Activated CD4-positive, alpha-beta memory T cell treated with anti-CD3 and anti-CD28 coated beads for 36 hours (primary cell): ENCODE data around the gene FGF1. TPM values are rescaled to one million over a fixed set of nuclear protein-coding genes. Genes with fewer than 3 reads are reported as not detected.
A peak's percentile ranks its signal among the peaks of the same experiment; 100 is the strongest.

Experiments
- CTCF ChIA-PET: fragments of 350-600 bp; sonication (Branson Sonifier 250); formaldehyde crosslinking; loops from one replicate; lab custom pipeline; 2021; ENCODE audit warnings: antibody characterized with exemption, inconsistent platforms; lab: Charles Lee
- POLR2A ChIA-PET: fragments of 350-600 bp; sonication (Branson Sonifier 250); formaldehyde crosslinking; loops from one replicate; lab custom pipeline; 2021; ENCODE audit warnings: antibody characterized with exemption; lab: Charles Lee
- DNase-seq: peaks from one replicate; pipeline ENCODE4 v3.0.0-alpha.2; 2020
- H3K27ac Mint-ChIP-seq: one replicate; pipeline ENCODE4 v1.8.0; 2021; ENCODE audit warnings: mixed read lengths
- H3K27me3 Mint-ChIP-seq: one replicate; pipeline ENCODE4 v1.8.0; 2021; ENCODE audit warnings: mixed read lengths
- H3K36me3 Mint-ChIP-seq: one replicate; pipeline ENCODE4 v1.8.0; 2021; ENCODE audit warnings: mixed read lengths
- H3K4me1 Mint-ChIP-seq: one replicate; pipeline ENCODE4 v1.8.0; 2021; ENCODE audit warnings: low read depth, mixed read lengths
- H3K4me3 Mint-ChIP-seq: one replicate; pipeline ENCODE4 v1.8.0; 2021; ENCODE audit warnings: mild to moderate bottlenecking, mixed read lengths
- H3K9me3 Mint-ChIP-seq: one replicate; pipeline ENCODE4 v1.8.0; 2021; ENCODE audit warnings: mixed read lengths
- intact Hi-C: fragments of 100-400 bp; cut with micrococcal nuclease; formaldehyde crosslinking; loops from one replicate; pipeline ENCODE4 v1.15.1; 2023
- total RNA-seq, 2 experiments: library from RNA; stranded (reverse); gene quantifications; one replicate each; pipeline ENCODE4 v1.2.3, GENCODE V29; 2021

Gene FGF1
- total RNA-seq, 2 experiments from 2014 or later: not detected

- H3K4me1 Mint-ChIP-seq: no peaks in the 10 kb centered on the region
- H3K27me3 Mint-ChIP-seq: peaks cover 2% of the 10 kb centered on the region
- no peaks in the 10 kb centered on the region for H3K36me3 Mint-ChIP-seq
- no peaks in the 10 kb centered on the region for H3K9me3 Mint-ChIP-seq
- no peak for DNase-seq
- no peak overlapping the region for H3K27ac Mint-ChIP-seq
- intact Hi-C loops: no loop called here
- POLR2A ChIA-PET: no interaction called here
- CTCF ChIA-PET: interaction anchor here (1.1 to 1.5 kb wide), 2 partner anchors 9 to 216 kb away, joined by 3 to 7 read pairs; no protein-coding TSS in a partner anchor
- no peak overlapping the region for H3K4me3 Mint-ChIP-seq
These were observed 21.8 kb downstream of the FGF1 start for GRCh38 chr5:142664067-142664466.

GRCh38 chr5:142663246-142663645, 22.6 kb downstream of the FGF1 start:
- ChIA-PET POLR2A (no interaction called here), CTCF (interaction anchor here (0.5 to 1.5 kb wide), 3 partner anchors 8 to 217 kb away, joined by 3 to 7 read pairs (median 5); no protein-coding TSS in a partner anchor)
- H3K9me3 Mint-ChIP-seq: no peaks in the 10 kb centered on the region
- no peak overlapping the region for H3K4me3 Mint-ChIP-seq
- DNase-seq: no peak
- H3K27ac Mint-ChIP-seq: no peak overlapping the region
- intact Hi-C loops: no loop called here
- peaks cover 2% of the 10 kb centered on the region for H3K27me3 Mint-ChIP-seq
- no peaks in the 10 kb centered on the region for H3K36me3 Mint-ChIP-seq
- no peaks in the 10 kb centered on the region for H3K4me1 Mint-ChIP-seq

GRCh38 chr5:142661957-142662356, 23.9 kb downstream of the FGF1 start:
- POLR2A ChIA-PET: no interaction called here

GRCh38 chr5:142661143-142661542, 24.7 kb downstream of the FGF1 start:
- intact Hi-C loops: no loop called here
- Mint-ChIP-seq H3K9me3 (no peaks in the 10 kb centered on the region), H3K4me3 (no peak overlapping the region), H3K27ac (no peak overlapping the region), H3K27me3 (peaks cover 2% of the 10 kb centered on the region), H3K36me3 (no peaks in the 10 kb centered on the region), H3K4me1 (no peaks in the 10 kb centered on the region)
- ChIA-PET CTCF (interaction anchor here (0.6 to 1.4 kb wide), 3 partner anchors 37 to 227 kb away, joined by 3 to 4 read pairs (median 3); no protein-coding TSS in a partner anchor), POLR2A (no interaction called here)
- DNase-seq: no peak

More at GRCh38 chr5:142661957-142662356, 23.9 kb downstream of the FGF1 start:
- H3K36me3 Mint-ChIP-seq: no peaks in the 10 kb centered on the region
- no peaks in the 10 kb centered on the region for H3K4me1 Mint-ChIP-seq
- no peaks in the 10 kb centered on the region for H3K9me3 Mint-ChIP-seq
- no peak overlapping the region for H3K27ac Mint-ChIP-seq
- intact Hi-C loops: no loop called here
- CTCF ChIA-PET: interaction anchor here (1.0 to 1.4 kb wide), 2 partner anchors 36 to 51 kb away, joined by 3 read pairs; no protein-coding TSS in a partner anchor
- H3K4me3 Mint-ChIP-seq: no peak overlapping the region
- no peak for DNase-seq
- H3K27me3 Mint-ChIP-seq: peaks cover 2% of the 10 kb centered on the region

DNA sequence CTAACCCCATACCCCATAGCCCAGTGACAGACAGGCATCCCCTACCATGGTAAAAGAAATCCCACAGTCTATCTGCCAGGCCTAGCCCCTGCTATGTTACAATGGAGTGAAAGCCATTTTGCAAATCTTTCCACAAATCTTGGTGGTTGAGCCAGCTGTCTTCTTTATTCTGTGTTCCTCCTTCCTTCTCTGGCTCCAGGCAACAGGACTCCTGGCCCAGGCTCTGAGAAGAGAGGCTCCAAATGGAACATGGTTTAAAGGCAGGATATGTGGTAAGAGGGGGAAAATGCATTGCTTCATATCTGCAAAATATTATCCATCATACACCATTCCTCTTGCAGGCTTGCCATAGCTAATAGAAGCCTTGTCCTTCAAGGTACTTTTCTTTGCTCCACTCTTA, 25.2 kb downstream of the FGF1 start:
- Mint-ChIP-seq H3K27me3 (peaks cover 2% of the 10 kb centered on the region), H3K36me3 (no peaks in the 10 kb centered on the region), H3K9me3 (no peaks in the 10 kb centered on the region), H3K4me3 (no peak overlapping the region), H3K4me1 (no peaks in the 10 kb centered on the region), H3K27ac (no peak overlapping the region)
- ChIA-PET POLR2A (no interaction called here), CTCF (interaction anchor here (0.6 to 2.6 kb wide), 3 partner anchors 38 to 228 kb away, joined by 3 to 8 read pairs (median 4); no protein-coding TSS in a partner anchor)
- DNase-seq: no peak
- intact Hi-C loops: no loop called here

- Mint-ChIP-seq H3K4me3 (no peak overlapping the region), H3K4me1 (no peaks in the 10 kb centered on the region), H3K36me3 (no peaks in the 10 kb centered on the region), H3K9me3 (no peaks in the 10 kb centered on the region), H3K27ac (no peak overlapping the region), H3K27me3 (peaks cover 4% of the 10 kb centered on the region)
- DNase-seq: no peak
- CTCF ChIA-PET: interaction anchor here (1.0 to 2.6 kb wide), 4 partner anchors 36 to 228 kb away, joined by 3 to 8 read pairs (median 4); no protein-coding TSS in a partner anchor
- intact Hi-C loops: no loop called here
- POLR2A ChIA-PET: no interaction called here
These were observed 25.7 kb downstream of the FGF1 start for GRCh38 chr5:142660196-142660595.

DNA sequence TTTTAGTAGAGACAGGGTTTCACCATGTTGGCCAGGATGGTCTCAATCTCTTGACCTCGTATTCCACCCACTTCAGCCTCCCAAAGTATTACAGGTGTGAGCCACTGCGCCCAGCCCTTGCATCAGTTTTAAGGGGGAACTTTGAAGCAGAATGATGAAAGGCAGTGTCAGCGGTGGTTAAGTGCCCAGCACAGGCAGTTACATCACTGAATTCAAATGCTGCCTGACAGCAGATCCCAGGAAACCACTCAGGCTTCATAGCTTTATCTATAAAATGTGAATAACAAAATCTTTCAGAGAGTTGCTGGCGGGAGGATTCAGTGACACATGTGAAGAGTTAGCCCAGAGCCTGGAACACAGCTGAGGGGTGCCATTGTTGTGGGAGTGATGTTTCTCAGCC, 26.5 kb downstream of the FGF1 start:
- intact Hi-C loops: loop anchor here (5.0 kb wide), 1 partner anchor 223 kb away; no protein-coding TSS in a partner anchor
- Mint-ChIP-seq H3K36me3 (no peaks in the 10 kb centered on the region), H3K27ac (no peak overlapping the region)

DNA sequence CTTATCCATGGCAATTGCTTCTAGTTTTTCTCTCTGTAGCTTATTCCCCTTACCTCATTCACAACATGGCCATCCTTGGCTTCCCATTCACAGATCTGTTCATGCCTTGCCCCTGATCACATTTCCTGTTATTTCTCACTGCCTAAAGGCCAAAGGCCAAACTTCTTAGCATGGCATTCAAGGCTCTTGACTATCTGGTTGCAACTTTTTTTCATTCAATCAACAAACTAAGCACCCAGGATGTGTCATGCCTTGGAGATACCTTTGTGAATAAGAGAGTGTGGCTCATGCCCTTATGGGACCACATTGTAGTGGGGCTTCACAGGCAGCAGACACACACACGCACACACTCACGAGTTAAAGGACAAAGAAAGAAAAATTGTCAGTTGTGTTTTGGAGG, 27.6 kb downstream of the FGF1 start:
- Mint-ChIP-seq H3K27ac (no peak overlapping the region), H3K27me3 (peaks cover 6% of the 10 kb centered on the region), H3K36me3 (no peaks in the 10 kb centered on the region), H3K4me1 (no peaks in the 10 kb centered on the region), H3K4me3 (no peak overlapping the region), H3K9me3 (no peaks in the 10 kb centered on the region)
- ChIA-PET CTCF (interaction anchor here (2.6 kb wide), 1 partner anchor 40 kb away, joined by 8 read pairs; no protein-coding TSS in a partner anchor), POLR2A (no interaction called here)
- DNase-seq: no peak
- intact Hi-C loops: loop anchor here (5.0 kb wide), 1 partner anchor 224 kb away; no protein-coding TSS in a partner anchor

More for the DNA sequence above, 26.5 kb downstream of the FGF1 start:
- CTCF ChIA-PET: interaction anchor here (0.7 to 2.6 kb wide), 6 partner anchors 9 to 644 kb away, joined by 3 to 8 read pairs (median 4); no protein-coding TSS in a partner anchor
- Mint-ChIP-seq H3K9me3 (no peaks in the 10 kb centered on the region), H3K4me1 (no peaks in the 10 kb centered on the region), H3K27me3 (peaks cover 6% of the 10 kb centered on the region), H3K4me3 (no peak overlapping the region)
- POLR2A ChIA-PET: no interaction called here
- no peak for DNase-seq

GRCh38 chr5:142657446-142657845, 28.4 kb downstream of the FGF1 start:
- POLR2A ChIA-PET: no interaction called here
- CTCF ChIA-PET: interaction anchor here (5.3 kb wide), 1 partner anchor 41 kb away, joined by 100 read pairs; no protein-coding TSS in a partner anchor
- DNase-seq: no peak
- H3K4me1 Mint-ChIP-seq: no peaks in the 10 kb centered on the region
- no peak overlapping the region for H3K4me3 Mint-ChIP-seq
- H3K36me3 Mint-ChIP-seq: no peaks in the 10 kb centered on the region
- intact Hi-C loops: loop anchor here (5.0 kb wide), 1 partner anchor 225 kb away; no protein-coding TSS in a partner anchor
- H3K27ac Mint-ChIP-seq: no peak overlapping the region
- H3K27me3 Mint-ChIP-seq: peaks cover 6% of the 10 kb centered on the region
- no peaks in the 10 kb centered on the region for H3K9me3 Mint-ChIP-seq

GRCh38 chr5:142655339-142656267, 30.3 kb downstream of the FGF1 start:
- intact Hi-C loops: loop anchor here (1.0 to 5.0 kb wide), 3 partner anchors 44 to 227 kb away; no protein-coding TSS in a partner anchor
- Mint-ChIP-seq H3K4me3 (no peak overlapping the region), H3K4me1 (no peaks in the 10 kb centered on the region), H3K36me3 (no peaks in the 10 kb centered on the region), H3K27me3 (peaks cover 6% of the 10 kb centered on the region), H3K27ac (no peak overlapping the region), H3K9me3 (no peaks in the 10 kb centered on the region)
- ChIA-PET CTCF (interaction anchor here (0.6 to 5.3 kb wide), 49 partner anchors 8 to 613 kb away, joined by 3 to 100 read pairs (median 5); no protein-coding TSS in a partner anchor), POLR2A (no interaction called here)
- DNase-seq: peak; percentile 82

GRCh38 chr5:142654578-142655058, 31.3 kb downstream of the FGF1 start:
- POLR2A ChIA-PET: no interaction called here
- CTCF ChIA-PET: interaction anchor here (0.9 to 5.3 kb wide), 18 partner anchors 11 to 502 kb away, joined by 3 to 100 read pairs (median 6); no protein-coding TSS in a partner anchor

More at GRCh38 chr5:142654578-142655058, 31.3 kb downstream of the FGF1 start:
- intact Hi-C loops: loop anchor here (1.0 to 5.0 kb wide), 3 partner anchors 44 to 228 kb away; no protein-coding TSS in a partner anchor
- no peaks in the 10 kb centered on the region for H3K36me3 Mint-ChIP-seq
- no peak overlapping the region for H3K27ac Mint-ChIP-seq
- no peaks in the 10 kb centered on the region for H3K4me1 Mint-ChIP-seq
- no peaks in the 10 kb centered on the region for H3K9me3 Mint-ChIP-seq
- no peak overlapping the region for H3K4me3 Mint-ChIP-seq
- peaks cover 3% of the 10 kb centered on the region for H3K27me3 Mint-ChIP-seq
- DNase-seq: no peak
